ENCODE results near the gene GCNT1.

DNA sequence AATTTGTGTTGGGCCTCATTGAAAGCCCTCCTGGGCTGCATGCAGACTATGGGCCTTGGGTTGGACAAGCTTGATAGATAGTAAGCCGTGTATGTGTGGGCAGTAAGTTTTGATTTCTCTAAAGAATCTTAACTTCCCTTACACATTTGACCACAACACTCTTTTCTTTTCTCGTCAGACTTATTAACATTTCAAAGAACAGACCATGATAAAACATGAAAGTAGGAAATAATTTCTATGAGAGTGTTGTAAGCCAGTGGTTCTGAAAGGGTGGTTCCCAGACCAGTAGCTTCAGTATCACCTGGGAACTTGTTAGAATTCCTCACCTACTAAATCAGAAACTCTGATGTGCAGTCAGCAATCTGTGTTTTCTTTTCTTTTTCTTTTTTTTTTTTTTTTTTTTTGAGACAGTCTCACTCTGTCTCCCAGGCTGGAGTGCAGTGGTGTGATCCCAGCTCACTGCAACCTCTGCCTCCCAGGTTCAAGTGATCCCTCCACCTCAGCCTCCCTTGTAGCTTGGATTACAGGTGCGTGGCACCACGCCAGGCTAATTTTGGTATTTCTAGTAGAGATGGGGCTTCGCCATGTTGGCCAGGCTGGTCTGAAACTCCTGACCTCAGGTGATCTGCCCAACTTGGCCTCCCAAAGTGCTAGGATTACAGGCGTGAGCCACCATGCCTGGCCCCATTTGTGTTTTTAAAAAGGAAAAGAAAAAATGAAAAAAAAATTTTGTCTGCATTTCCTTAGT, 20.0 kb upstream of the GCNT1 start:
- TF ChIP-seq POLR2A (IDR thresholded peaks at IDR 0.05; ENCODE audit: low read depth, low read length) = no peak
- no peak for TF ChIP-seq POLR2AphosphoS5 (IDR thresholded peaks at IDR 0.05; ENCODE audit: low read depth, low read length)
- TF ChIP-seq PAX5 (IDR thresholded peaks at IDR 0.05; ENCODE audit: insufficient read depth, low read length, severe bottlenecking) = no peak
- TF ChIP-seq TAF1 (IDR thresholded peaks at IDR 0.05; ENCODE audit: low read depth, low read length) = no peak
- no peak for TF ChIP-seq SPI1 (IDR thresholded peaks at IDR 0.05; ENCODE audit: low read depth, low read length)
